GM21423 (cell line): ENCODE measurements around the gene CLIC5.

ENCODE experiments used
- ATAC-seq: cut with Tn5 transposase; IDR thresholded peaks from one replicate; pipeline ENCODE4 v1.9.1; 2021; ENCODE audit warnings: mild to moderate bottlenecking, moderate library complexity; ENCODE audit not compliant: unreplicated experiment

CLIC5 gene

GRCh38 chr6:46000905-46001304, 14.8 kb downstream of the CLIC5 start:
- ATAC-seq, result no peak

GRCh38 chr6:45998524-45998923, 17.1 kb downstream of the CLIC5 start:
- ATAC-seq, result no peak

- ATAC-seq, result no peak
Measured at GRCh38 chr6:45997875-45998506, 17.7 kb downstream of the CLIC5 start.

GRCh38 chr6:45991189-45991588, 24.5 kb downstream of the CLIC5 start:
- no peak for ATAC-seq

- no peak for ATAC-seq
Measured at GRCh38 chr6:45990162-45990561, 25.5 kb downstream of the CLIC5 start.

- ATAC-seq, result no peak
Measured at GRCh38 chr6:45988635-45989034, 27.0 kb downstream of the CLIC5 start.

DNA sequence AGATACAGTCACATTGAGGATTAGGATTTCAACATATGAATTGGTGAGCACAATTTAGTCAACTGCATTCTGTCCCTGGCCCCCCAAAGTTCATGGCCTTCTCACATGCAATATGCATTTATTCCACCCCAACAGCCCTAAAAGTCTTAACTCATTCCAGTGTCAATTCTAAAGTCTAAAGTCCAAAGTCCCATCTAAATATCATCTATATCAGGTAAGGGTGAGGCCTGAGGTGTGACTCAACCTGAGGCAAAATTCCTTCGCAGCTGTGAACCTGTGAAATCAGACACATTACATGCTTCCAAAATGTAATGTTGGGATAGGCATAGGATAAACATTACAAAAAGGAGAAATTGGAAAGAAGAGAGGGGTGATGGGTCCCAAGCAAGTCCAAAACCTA, 27.8 kb downstream of the CLIC5 start:
- ATAC-seq, result no peak

DNA sequence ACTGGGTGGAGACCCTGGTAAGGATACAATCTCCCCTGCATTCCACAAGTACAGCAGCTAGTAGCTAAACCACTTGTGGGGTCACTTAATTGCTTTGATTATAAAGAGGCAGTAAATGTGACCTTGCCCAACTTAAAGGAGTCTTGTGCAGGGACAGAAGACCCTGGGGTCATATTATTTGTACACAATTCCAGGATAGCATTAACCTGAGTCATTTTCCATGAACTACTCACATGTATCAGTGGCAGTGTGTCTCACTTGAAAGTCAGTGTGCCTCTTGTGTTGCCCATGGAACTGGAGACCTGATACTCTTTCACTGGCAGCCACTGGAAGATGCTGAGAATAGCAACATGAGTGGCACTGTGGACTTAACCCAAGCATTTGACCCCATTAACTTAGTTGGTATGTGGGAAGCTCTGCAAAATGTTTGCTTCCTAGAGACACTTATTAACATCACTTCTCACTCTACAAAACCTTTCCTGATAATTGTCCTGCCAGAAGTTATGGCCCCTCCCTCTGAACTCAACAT, 28.9 kb downstream of the CLIC5 start:
- ATAC-seq, result no peak

DNA sequence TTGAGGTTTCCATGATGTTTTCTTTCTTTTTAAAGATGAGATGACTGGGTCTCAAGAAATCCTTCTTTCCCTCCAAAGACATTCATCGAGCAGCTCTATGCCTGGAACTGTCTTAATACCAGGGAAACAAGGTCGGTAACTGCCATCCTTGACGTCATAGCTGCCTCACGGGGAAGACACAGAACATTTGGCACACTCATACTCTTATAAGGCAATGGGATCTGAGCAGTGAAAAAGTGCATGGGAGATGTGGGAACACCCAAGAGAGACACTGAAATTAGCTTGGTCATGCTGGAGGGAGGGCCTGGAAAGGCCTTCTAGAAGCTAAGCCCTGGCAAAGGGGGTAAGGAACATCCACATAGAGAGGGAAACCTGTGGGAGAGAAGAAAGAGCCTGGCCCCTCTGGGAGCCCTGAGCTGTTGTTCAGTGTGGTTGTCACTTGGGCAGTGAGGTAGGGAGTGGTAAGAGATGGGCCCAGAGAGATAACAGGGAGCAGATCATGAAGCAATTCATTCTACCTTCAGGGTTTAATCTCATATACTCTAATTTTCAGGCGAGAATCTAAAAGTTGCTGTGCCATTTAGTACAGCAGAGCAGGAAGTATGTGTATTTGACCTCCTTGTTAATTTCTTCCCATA, 30.8 kb downstream of the CLIC5 start:
- no peak for ATAC-seq

DNA sequence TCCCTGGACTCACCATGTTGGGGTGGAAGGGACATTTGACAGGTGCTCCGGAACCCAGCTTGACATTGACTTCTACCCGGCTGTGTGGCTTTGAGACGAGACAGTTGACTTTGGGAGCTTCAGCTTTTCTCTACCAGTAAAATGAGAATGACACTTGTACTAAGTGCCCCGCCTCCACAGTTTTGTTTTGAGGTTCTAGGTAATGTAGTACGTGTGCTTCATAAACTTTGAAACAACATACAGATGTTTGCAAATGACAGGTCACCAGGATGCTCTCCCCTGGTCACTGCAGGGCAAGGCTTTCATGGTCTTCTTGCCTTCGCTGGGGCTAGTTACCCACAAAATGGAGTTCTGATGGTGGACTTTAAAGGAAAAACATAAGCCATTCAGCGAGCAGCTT, 31.3 kb downstream of the CLIC5 start:
- no peak for ATAC-seq

GRCh38 chr6:45983062-45983461, 32.6 kb downstream of the CLIC5 start:
- no peak for ATAC-seq

GRCh38 chr6:45982280-45983036, 33.2 kb downstream of the CLIC5 start:
- no peak for ATAC-seq

DNA sequence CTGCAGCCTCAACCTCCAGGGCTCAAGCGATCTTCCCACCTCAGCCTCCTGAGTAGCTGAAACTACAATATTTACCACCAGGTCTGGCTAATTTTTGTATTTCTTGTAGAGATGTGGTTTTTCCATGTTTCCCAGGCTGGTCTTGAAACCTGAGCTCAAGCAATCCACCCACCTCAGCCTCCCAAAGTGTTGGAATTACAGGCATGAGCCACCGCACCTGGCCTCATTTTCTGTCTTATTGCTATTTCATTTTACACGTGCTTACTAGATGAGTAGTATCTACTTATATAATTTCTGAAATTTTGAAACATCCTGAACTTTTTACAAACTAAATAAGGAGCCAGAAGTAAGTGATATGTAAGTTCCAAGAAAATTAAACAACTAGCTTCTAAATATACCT, 34.6 kb downstream of the CLIC5 start:
- ATAC-seq, result no peak

GRCh38 chr6:45979311-45979710, 36.3 kb downstream of the CLIC5 start:
- ATAC-seq, result no peak

DNA sequence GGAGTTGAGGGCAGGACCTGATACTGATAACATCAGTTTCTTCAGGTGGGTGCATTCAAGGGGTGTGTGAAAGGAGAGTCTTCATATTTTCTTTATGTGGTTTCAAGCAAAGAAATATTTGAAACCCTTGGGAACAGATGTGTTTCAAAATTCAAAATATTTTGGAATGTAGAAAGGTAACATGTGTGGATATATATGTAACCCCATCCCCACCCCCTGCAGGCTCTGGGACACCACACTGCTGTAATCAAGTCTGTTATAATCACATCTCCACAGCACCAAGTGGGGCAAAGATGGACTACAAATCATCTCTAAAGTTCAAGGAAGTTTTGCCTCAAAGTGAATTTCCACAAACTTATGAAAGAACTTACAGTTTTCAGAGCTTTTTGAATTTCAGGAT, 41.1 kb downstream of the CLIC5 start:
- no peak for ATAC-seq

DNA sequence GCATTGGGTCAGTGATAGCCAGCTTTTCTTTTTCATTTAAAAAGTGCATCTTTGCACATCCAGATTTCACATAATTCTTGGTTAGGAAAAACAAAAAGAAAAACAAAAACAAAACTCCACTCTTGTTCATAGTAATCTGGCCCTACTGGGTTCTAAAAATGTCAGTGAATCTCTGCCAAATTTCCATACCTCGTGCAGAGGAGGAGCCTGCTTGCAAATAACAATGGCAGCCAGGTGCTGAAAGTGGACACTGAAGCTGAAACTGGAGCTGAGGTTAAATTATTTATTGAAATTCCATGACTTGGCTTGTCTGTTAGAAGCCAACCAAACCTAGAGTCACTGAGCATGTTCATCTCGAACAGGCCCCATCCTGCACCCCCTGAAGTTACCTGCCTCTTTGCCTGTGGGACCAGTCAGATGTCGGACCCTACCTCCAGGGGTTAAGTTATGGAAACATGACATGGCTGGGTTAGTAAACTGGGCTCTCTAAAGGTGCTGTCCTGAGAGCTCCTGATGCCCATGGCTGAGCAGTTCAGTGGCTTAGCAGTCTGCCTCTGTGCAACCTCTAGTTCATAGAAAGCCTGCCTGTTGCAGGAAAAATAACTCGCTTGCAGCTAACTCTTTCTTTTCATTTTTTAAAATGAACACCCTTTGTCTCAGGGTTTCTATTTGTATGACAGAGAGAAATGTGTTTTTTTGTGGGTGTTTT, 42.7 kb downstream of the CLIC5 start:
- no peak for ATAC-seq

DNA sequence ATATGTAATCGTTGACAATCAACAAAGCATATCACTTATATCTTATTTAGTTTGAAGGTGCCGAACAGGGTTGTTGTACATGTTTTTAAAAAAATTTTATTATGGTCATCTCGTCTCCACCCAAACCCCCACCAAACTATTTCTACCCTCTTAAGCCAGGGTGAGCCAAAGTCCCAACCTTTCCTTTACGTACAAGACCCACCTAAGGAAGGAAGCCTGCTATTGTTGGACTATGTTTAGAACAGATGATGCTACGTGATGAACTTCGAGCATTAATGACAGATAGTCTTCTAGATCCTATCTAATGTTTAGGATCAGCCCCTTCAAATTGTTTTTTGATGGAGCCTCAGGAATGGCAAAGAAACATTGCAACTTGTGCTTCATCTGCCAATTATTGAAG, 44.4 kb downstream of the CLIC5 start:
- ATAC-seq, result no peak

DNA sequence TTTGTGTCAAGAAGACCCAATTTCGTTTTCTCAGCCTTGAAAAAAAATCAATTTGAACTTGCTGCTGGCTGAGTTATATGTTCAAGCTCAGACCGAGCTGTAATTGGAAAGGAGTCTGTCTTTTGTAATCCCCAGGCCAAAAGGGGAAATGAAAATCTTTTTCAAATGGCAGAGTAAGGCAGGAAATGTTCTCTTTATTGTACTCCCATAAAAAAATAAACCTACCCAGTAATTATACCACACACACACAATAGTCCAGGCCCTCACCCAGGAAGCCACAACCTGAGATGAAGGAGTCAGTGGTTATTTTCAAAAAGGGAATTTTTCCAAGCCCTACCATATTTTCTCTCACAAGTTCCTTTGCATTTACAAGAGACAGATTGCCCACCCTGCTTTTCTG, 45.3 kb downstream of the CLIC5 start:
- no peak for ATAC-seq

DNA sequence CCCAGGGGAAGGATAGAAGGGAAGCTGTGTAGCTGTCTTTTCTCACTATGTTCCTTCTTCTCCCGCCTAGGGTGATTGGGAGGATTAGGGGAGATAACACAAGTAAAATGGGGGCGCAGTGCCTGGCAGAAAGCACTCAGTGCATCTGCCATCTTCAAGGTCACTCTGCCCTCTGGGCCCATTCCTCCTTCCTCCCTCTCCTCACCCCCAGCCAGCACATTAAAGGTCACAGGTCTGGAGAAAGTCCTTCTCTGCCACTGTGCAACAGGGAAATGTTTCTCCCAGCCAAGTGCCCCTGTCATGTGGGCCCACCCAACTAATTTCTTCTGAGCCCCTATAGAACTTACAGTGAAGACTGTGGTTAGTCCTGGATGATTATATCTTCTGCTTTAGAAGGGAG, 45.8 kb downstream of the CLIC5 start:
- no peak for ATAC-seq

- no peak for ATAC-seq
Measured at GRCh38 chr6:45969026-45969425, 46.6 kb downstream of the CLIC5 start.

GRCh38 chr6:45967363-45967762, 48.3 kb downstream of the CLIC5 start:
- ATAC-seq, result no peak
